Mesodermal cell (in vitro differentiated cells): ENCODE measurements around the gene NKAIN4.

ENCODE experiments used
- H3K27ac ChIP-seq: 2 replicates; pipeline ENCODE4 v1.7.0; 2013; ENCODE audit warnings: mild to moderate bottlenecking, low read depth, low read length, moderate library complexity; ENCODE audit not compliant: severe bottlenecking
- H3K36me3 ChIP-seq: 2 replicates; pipeline ENCODE4 v1.7.1; 2013; ENCODE audit warnings: mild to moderate bottlenecking, low read length, moderate library complexity; ENCODE audit not compliant: control insufficient read depth, insufficient read depth
- H3K4me1 ChIP-seq: one replicate; pipeline ENCODE4 v1.7.1; 2013; ENCODE audit warnings: mild to moderate bottlenecking, low read length; ENCODE audit not compliant: insufficient read depth, control insufficient read depth, poor library complexity, severe bottlenecking
- H3K4me3 ChIP-seq: 2 replicates; pipeline ENCODE4 v1.7.0; 2013; ENCODE audit warnings: low read length, control low read depth, mild to moderate bottlenecking; ENCODE audit not compliant: insufficient read depth, poor library complexity, severe bottlenecking; ENCODE audit errors: extremely low read depth
- H3K9me3 ChIP-seq: 2 replicates; pipeline ENCODE4 v1.7.1; 2013; ENCODE audit warnings: mild to moderate bottlenecking, low read length, moderate library complexity; ENCODE audit not compliant: control insufficient read depth
- WGBS, 2 experiments: methylation state at CpG; one replicate each; pipeline ENCODE4 v1.1.5; 2013; ENCODE audit warnings: missing lambda C conversion rate in 2 of 2; ENCODE audit not compliant: insufficient coverage in 2 of 2; 5-methylcytosine and 5-hydroxymethylcytosine counted together

Gene NKAIN4

DNA sequence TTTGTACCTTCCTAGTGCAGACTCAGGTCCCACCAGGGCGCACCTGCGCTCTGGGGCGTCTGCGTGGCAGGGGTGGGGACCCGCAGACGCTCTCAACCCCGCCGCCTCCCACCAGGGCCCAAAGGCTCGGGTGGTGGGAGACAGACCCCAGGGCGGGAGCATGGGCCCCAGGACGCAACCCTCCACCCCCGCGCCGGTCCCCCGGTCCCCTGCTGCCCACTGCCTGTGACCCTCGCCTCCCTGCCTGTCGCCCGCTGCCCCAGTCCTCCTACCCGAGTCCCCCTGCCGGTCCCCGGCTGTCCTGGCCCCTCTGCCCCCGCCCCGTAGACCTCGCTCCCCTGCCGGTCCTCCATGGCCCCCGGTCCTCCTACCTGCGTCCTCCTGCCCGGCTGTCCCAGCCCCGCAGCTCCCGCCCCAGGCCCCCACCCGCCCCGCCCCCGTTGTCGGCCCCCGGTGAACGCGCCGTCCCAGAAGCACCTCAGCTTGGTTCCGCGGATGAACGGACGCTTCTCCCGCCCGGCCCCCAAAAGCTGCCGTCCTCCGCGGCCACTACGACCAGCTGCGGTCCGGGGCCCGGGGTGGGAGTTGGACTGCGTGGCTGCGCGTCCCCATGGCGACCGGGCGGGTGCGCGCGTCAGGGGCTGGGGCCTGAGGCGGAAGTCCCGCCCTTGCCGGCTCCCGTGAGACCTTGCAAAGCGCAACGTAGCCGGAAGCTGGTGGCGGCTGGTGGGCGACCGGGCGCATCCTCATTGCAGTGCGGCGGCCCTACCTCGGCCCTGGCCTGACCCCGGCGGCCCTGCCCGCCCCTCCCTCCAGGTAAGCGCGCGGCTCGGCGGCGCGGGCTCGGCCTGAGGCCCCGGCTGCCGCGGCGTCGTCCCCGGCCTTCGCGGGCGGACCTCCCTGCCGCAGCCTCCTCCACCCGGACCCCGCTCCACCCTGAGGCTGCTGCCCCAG is 18.1 kb upstream of the NKAIN4 start, which contains the start of gene ARFGAP1:
TSS of gene ARFGAP1 (plus strand) at position 709 of the 954 bp plus-strand sequence. CDS start 2,768 bp downstream, outside the sequence.
- Histone ChIP-seq H3K36me3 (peaks cover 31% of the 10 kb centered on the region), H3K4me3 (peak within 1 kb of the TSS; percentile 96), H3K4me1 (peaks cover 14% of the 10 kb centered on the region), H3K9me3 (no peaks in the 10 kb centered on the region), H3K27ac (peak within 1 kb of the TSS; percentile 49)
- 2% methylated on average over 65 to 81 of the region's 97 CpGs for WGBS, 2 experiments

- 90 to 97% methylated on average over 8 to 9 of the region's 9 CpGs for WGBS, 2 experiments
- Histone ChIP-seq H3K4me1 (peaks cover 20% of the 10 kb centered on the region), H3K36me3 (peaks cover 15% of the 10 kb centered on the region), H3K9me3 (no peaks in the 10 kb centered on the region), H3K4me3 (no peak overlapping the region), H3K27ac (no peak overlapping the region)
Measured at GRCh38 chr20:63270606-63271325, 16.5 kb upstream of the NKAIN4 start.

DNA sequence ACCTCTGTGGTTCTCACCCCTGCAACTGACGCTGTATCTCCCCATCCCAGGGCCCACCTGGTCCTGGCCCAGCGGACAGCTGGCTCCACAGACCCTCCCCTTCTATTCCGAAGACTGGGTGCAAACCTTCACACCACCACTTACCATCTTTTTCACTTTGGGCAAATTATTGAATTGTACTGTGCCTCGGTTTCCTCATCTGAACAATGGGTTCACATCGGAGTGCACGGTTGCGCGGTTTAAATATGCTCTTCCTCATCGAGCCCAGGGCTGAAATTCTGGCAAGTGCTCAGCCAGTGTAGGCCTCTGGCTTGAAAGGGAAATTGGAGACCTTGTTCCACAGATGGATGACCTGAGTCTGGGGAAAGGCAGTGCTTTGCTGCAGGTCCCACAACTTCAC is 15.5 kb upstream of the NKAIN4 start:
- H3K27ac ChIP-seq: no peak overlapping the region
- peaks cover 5% of the 10 kb centered on the region for H3K36me3 ChIP-seq
- WGBS, 2 experiments: 89 to 92% methylated on average over 8 to 9 of the region's 9 CpGs
- peaks cover 20% of the 10 kb centered on the region for H3K4me1 ChIP-seq
- H3K9me3 ChIP-seq: no peaks in the 10 kb centered on the region
- no peak overlapping the region for H3K4me3 ChIP-seq

DNA sequence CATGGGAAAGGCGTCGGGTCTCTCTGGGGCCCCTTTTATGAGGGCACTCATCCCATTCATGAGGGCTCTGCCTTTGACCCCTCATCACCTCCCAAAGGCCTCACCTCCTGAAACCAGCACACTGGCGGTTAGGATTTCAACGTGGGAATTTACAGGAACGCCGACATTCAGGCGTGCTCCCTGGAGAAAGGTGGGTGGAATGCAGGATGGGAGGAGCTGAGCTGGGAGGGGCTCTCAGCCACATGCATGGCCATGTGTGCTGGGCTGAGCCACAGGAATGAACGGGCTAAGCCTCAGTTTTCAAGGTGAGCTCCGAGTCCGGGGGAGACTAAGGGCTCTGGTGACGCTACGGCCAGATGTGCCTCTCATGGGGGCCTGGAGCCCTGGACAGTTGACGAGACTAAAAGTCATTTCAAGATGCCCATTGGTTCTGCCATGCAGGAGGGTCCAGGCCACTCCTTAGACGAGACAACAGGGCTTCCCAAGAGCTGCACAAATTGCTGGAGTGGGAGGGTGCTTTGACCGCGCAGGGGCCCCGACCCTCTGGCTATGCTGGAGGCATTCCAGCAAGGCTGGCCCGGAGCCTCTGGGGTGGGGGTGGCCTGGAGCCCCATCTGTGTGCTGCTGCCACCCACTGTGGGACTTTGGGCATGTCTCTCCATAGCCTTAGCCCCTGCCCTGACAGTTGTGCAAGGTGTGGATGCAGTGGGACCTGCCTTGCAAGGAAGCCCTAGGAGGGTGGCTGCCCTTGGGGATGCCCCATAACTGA is 14.6 kb upstream of the NKAIN4 start:
- no peak overlapping the region for H3K27ac ChIP-seq
- no peak overlapping the region for H3K4me3 ChIP-seq

DNA sequence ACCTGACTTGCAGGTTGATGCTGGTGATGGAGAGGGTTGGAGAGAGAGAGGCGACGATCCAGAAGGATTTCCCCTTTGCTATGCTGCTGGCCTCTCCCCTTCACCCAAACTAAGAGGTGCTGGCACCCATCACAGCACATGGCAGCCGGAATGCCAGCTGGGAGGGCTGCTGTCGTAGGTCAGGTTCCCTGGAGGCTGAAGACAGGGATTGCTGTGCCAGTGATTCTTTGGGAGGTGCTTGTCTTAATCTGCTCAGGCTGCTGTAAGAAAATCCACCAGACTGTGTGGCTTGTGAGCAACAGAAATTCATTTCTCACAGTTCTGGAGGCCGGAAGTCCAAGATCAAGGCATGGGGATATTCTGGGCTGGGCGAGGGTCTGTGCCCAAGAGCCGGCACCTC is 14.0 kb upstream of the NKAIN4 start:
- Histone ChIP-seq H3K27ac (no peak overlapping the region), H3K4me1 (peaks cover 21% of the 10 kb centered on the region), H3K4me3 (no peak overlapping the region), H3K36me3 (no peaks in the 10 kb centered on the region), H3K9me3 (no peaks in the 10 kb centered on the region)
- 83 to 84% methylated on average over 2 to 5 of the region's 7 CpGs for WGBS, 2 experiments

More for the DNA sequence above, 14.6 kb upstream of the NKAIN4 start:
- Histone ChIP-seq H3K36me3 (no peaks in the 10 kb centered on the region), H3K9me3 (no peaks in the 10 kb centered on the region), H3K4me1 (peaks cover 23% of the 10 kb centered on the region)
- 71 to 74% methylated on average over 11 to 17 of the region's 18 CpGs for WGBS, 2 experiments

DNA sequence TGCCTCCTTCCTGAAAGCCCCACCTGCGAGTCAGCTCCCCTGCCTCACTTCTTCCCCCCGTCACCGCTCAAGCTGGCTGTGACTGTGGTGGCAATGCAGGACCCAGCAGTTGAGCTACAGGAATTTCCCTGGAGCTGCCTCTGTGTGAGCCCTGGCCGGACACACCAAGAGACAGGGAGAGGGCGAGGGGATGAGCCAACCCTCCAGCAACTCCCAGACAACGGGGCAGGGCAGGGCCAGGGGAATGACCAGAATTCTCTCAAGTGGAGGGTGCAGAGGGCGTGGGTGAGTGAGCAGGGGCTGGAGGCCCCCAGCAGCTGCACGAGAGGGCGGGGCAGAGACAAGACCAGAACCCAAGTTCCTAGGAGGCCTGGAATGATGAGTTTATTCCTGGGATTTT is 13.4 kb upstream of the NKAIN4 start:
- 81 to 84% methylated on average over 5 to 6 of the region's 9 CpGs for WGBS, 2 experiments
- Histone ChIP-seq H3K4me1 (peaks cover 21% of the 10 kb centered on the region), H3K36me3 (no peaks in the 10 kb centered on the region), H3K27ac (no peak overlapping the region), H3K9me3 (no peaks in the 10 kb centered on the region), H3K4me3 (no peak overlapping the region)

DNA sequence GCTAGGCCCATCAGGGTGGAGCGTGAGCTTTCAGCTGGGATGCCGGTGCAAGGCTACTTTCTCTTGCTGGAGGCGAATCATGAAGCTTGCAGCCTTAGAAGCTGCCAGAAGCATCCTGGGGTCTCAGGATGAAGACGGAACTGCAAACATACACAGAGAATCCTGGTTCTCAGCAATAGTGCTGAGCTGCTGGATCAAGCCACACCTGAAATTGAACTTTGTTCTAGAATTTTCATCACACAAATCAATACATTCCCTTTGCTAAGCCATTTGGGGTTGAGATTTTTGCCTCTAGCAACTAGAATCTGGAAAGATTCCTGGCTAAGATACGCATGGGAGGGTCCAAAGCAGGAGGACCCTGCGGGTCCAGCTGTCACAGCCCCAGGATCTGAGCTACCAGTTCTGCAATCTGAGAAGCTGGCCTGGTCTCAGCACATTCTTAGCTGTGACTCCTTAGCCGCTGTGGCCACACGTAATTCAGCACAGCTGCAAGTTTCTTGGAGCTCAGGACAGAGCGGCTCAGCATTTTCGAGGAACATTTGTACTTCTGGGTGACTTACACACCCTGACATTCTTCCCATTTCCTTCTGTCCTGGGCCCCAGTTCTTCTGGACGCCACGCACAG is 11.7 kb upstream of the NKAIN4 start:
- H3K36me3 ChIP-seq: no peaks in the 10 kb centered on the region
- peaks cover 31% of the 10 kb centered on the region for H3K4me1 ChIP-seq
- 83 to 86% methylated on average over 12 of the region's 12 CpGs for WGBS, 2 experiments
- no peak overlapping the region for H3K27ac ChIP-seq
- no peak overlapping the region for H3K4me3 ChIP-seq
- H3K9me3 ChIP-seq: no peaks in the 10 kb centered on the region

- Histone ChIP-seq H3K4me3 (no peak overlapping the region), H3K4me1 (peaks cover 41% of the 10 kb centered on the region), H3K27ac (no peak overlapping the region), H3K36me3 (no peaks in the 10 kb centered on the region), H3K9me3 (no peaks in the 10 kb centered on the region)
- WGBS, 2 experiments: 83 to 84% methylated on average over 14 of the region's 14 CpGs
Measured at GRCh38 chr20:63264519-63264918, 10.3 kb upstream of the NKAIN4 start.

DNA sequence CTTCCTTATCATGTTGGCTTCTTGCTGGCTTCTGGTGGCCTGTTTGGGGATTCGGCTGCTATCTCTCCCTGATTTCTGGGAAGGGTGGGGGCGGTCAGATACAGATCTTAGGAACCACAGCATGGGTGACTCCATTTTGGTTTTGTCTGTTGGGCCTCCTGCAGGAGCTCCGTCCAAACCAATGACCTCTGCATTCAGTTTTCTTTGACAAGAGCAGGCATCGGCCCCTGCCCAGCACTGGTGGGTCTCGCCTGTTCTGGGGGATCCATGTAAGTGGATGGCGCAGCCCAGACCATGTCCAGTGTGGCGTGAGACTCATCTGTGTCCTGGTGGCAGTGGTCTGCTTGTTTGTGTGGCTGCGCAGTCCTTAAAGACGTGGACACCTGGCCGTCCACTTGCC is 9.7 kb upstream of the NKAIN4 start:
- WGBS, 2 experiments: 92 to 95% methylated on average over 9 to 10 of the region's 10 CpGs
- no peak overlapping the region for H3K27ac ChIP-seq

GRCh38 chr20:63262836-63263235 is 8.6 kb upstream of the NKAIN4 start:
- no peaks in the 10 kb centered on the region for H3K9me3 ChIP-seq
- H3K27ac ChIP-seq: no peak overlapping the region
- H3K4me1 ChIP-seq: peaks cover 40% of the 10 kb centered on the region
- 96 to 98% methylated on average over 9 of the region's 9 CpGs for WGBS, 2 experiments
- H3K36me3 ChIP-seq: no peaks in the 10 kb centered on the region
- H3K4me3 ChIP-seq: no peak overlapping the region

More for the DNA sequence above, 9.7 kb upstream of the NKAIN4 start:
- Histone ChIP-seq H3K9me3 (no peaks in the 10 kb centered on the region), H3K36me3 (no peaks in the 10 kb centered on the region), H3K4me1 (peaks cover 42% of the 10 kb centered on the region), H3K4me3 (no peak overlapping the region)
